Measurements from ENCODE around the gene GRK1. TPM values are rescaled to one million over a fixed set of nuclear protein-coding genes. Genes with fewer than 3 reads are reported as not detected.
"Not testable (repeated sequence)": the region's sequence is repeated elsewhere in the genome, so short reads cannot be mapped to it uniquely, and the experiment has no call there.

GRK1 gene
- total RNA-seq, 1 donor from 2014 or later, result not detected

DNA sequence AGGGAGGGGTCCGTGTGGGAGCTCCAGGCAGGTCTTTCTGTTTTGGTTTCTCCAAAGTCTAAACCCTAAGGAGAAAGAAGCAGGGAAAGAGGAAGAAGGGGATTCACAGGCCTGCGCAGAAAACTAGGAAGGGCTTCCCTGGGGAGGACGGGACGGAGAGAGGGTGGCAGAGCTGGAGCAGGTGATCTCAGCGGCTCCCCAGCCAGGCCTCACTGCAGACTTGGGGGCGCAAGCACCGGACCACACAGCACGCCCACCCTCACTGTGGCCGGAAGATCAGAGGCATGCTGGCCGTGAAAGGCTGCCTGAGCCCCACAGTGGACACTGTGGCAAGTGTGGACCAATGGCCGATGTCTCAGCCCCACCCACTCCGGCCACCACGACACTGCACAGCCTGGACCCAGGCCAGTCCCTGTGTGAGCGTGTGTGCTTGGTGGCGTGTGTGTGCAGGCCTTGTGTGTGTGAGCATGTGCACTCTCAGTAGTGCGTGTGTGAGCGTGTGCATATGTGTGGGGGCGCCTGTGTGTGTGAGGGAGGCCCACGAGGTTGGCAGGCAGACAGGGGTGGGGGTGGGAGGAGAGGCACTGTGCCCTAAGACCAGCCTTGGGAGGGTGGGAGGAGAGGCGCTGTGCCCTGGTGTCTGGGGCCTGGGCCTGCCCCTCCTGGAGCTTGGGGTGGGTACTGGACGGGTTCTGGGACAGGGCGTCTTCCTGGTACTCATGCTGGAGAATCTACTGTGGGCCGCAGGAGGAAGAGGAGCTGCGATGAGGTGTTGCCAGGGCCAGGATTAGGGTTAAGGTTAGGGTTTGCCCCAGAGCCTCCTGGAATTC lies 76.6 kb downstream of the GRK1 start:
- DNase-seq, result no peak

- no peak for DNase-seq
Measured at GRCh38 chr13:113744197-113745000, 77.4 kb downstream of the GRK1 start.

DNA sequence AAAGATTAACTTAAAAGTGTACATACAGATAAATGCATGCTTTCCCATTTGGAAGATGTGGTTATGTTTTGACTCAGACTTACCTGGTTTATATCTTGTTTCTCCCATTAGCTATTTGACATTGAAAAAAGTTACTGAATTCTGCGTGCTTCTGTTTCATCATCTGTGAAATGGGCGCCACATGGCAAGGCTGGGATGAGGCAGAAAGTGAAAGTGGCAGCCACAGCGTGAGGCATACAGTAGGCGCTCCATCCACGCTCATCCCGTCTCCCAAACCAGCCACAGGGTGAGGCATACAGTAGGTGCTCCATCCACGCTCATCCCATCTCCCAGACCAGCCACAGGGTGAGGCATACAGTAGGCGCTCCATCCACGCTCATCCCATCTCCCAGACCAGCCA lies 78.0 kb downstream of the GRK1 start:
- no peak for DNase-seq

- not testable (repeated sequence) for DNase-seq
Measured at GRCh38 chr13:113745500-113746142, 78.6 kb downstream of the GRK1 start.

DNA sequence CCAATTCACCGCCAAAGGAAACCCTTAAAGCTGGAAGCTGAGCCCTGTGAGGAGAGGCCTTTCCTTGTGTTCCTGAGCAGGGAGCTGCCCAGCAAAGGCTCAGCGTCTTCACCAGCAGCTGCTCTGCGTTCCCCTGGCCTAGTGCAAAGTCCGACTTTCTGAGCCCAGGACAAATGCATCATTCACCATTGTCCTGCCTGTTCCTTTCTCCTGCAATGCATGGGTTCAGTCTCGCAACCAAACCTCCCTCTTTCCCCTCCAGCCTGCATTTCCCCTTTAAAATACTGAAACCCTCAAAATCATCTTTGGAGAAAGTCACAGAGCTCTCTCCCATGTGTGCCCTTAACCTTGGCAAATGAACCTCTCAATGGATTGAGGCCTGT lies 79.1 kb downstream of the GRK1 start:
- no peak for DNase-seq

DNA sequence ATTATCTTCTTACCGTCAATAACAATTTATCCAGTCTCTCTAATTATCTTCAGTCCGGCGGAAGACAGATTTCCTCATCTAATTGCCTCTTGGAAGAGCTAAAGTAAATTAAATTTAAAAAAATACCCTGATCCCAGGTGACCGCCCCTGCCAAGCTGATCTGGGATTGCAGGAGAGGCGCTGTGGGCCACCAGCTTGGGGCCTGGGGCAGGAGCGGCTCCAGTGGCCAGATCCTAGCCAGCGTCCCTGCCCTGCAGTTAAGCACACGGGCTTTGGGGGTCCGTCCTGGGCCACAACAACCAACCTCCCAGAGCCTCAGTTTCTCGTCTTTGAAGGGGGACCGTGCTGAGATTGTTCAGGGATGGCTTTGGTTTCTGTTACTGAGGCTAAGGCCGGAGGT lies 79.7 kb downstream of the GRK1 start:
- no peak for DNase-seq

GRCh38 chr13:113747291-113747833 lies 80.3 kb downstream of the GRK1 start:
- no peak for DNase-seq

DNA sequence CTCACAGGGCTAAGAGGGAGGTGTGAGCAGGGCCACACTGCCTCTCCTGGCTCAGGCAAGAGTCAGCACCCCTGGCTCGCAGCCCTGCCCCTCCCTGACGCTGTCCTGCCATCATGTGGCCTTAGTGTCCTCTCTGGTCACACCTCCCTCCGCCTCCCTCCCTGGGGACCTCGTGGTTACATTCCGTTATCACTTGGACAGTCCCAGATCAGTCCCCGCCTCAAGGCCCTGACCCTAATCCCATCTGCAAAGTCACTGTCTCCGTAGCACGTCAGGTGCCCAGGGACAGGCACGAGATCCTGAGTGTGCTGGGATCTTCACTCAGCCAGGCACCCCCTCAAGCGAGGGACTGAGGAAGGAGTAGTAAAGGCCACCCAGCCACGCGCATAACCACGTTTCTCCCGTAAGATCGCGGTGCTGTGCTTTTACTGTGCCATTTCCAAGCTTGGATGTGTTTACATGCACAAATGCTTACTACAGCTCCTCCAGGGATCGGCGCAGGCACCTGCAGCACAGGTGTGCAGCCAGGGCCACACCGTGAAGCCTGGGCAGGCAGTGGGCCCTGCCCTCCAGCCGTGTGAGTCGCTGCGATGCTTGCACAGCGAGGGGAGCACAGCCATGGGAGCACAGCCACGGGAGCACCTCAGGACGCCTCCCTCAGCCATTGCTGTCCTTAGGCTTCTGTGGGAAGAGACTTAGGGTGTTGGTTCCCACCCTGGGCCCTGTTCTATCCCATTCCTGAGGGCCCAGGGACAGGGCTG lies 81.3 kb downstream of the GRK1 start:
- DNase-seq, result no peak

- DNase-seq, result no peak
Measured at GRCh38 chr13:113748862-113749451, 81.9 kb downstream of the GRK1 start.

DNA sequence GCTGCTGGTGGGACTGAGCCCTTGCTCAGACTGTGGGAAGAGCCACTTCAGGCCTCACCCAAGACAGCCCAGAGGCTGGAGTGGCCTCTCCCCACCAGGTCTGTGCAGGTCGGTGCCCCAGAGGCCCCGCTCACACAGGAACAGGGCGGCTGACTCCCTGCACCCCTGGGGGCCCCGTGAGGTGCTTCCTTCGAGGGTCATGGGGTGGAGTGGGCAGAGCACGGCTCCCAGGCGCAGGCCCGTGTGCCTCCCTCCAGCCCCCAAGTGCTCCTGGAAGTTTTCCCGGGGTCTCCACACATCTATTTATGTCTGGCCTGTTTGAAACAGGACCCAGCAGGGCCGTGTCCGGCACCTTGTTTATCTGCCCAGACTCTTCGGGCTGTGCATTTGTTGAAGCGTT lies 82.5 kb downstream of the GRK1 start:
- DNase-seq, result no peak

DNA sequence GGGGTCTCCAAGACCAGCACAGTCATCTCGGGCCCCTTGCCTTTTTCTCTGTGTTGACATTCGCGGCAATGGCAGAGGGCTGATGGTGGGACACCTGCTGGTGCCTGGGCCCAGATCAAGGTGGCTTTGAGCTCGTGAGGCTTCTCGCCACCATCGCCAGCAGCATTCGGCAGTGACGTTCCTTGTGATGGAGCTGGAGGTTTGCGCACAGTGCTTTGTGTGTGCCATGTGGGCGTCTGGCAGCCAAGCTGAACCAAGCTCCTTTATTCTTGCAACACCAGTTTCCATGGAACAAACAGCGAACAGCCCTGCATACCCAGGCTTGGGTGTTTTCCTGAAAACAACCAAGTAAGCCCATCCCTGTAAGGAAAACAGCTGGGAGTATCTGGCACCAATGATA lies 82.9 kb downstream of the GRK1 start:
- no peak for DNase-seq

DNA sequence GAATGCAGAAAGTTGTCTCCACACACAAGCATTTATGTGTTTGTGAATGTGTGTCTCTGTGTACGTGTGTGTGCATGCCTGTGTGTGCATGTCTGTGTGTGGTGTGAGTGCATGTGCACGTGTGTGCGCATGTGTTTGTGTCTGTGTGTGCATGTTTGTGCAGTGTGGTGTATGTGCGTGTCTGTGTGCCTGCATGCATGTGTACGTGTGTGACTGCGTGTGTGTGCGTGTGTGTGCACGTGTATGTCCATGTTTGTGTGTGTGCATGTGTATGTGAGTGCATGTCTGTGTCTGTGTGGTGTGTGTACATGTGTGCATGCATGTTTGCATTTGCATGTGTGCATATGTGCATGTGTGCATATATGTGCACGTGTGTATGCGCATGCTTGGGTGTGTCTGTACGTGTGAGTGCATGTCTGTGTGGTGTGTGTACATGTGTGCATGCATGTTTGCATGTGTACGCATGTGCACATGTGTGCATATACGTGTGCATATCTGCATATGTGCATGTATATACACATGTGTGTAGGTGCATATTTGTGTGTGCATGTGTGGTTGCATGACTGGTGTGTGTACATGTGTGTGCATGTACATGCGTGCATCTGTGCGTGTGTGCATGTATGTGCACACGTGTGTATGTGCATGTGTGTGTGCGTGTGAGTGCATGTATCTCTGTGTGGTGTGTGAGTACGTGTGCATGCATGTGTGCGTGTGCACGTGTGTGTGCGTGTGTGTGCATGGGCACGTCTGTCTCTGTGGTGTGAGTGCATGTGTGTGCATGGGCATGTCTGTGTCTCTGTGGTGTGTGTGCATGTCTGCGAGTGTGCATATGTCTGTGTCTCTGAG lies 83.8 kb downstream of the GRK1 start:
- no peak for DNase-seq

- DNase-seq, result no peak
Measured at GRCh38 chr13:113751491-113751890, 84.5 kb downstream of the GRK1 start.

DNA sequence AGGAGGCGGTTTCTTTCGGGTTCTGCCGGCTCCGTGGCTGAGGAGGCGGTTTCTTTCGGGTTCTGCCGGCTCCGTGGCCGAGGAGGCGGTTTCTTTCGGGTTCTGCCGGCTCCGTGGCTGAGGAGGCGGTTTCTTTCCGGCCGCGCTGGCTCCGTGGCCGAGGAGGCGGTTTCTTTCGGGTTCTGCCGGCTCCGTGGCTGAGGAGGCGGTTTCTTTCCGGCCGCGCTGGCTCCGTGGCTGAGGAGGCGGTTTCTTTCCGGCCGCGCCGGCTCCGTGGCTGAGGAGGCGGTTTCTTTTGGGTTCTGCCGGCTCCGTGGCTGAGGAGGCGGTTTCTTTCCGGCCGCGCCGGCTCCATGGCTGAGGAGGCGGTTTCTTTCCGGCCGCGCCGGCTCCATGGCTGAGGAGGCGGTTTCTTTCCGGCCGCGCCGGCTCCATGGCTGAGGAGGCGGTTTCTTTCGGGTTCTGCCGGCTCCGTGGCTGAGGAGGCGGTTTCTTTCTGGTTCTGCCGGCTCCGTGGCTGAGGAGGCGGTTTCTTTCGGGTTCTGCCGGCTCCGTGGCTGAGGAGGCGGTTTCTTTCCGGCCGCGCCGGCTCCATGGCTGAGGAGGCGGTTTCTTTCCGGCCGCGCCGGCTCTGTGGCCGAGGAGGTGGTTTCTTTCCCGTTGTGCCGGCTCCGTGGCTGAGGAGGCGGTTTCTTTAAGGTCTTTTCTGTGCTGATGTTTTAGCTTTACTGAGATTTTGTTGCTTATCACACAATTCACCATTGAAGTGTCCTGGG lies 85.4 kb downstream of the GRK1 start:
- DNase-seq, result not testable (repeated sequence)

DNA sequence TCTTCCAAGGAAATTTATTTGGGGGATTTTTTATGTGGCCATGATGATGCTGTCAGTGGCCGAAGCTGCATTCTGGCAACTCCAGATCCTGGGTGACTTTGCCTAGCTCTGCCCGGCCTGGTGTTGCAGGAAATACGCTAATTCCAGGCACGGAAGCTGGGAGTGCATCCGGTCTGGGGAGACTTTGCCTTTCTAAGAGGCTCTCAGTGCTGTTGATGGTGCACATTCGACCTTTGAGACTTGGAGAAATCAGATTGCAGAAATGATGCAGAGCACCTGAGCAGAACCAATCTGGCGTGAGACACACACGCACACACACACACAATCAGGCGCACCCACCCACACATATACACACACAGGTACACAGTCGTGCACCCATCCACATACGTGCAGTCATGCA lies 86.2 kb downstream of the GRK1 start:
- DNase-seq, result no peak

- no peak for DNase-seq
Measured at GRCh38 chr13:113754242-113754641, 87.2 kb downstream of the GRK1 start.

DNA sequence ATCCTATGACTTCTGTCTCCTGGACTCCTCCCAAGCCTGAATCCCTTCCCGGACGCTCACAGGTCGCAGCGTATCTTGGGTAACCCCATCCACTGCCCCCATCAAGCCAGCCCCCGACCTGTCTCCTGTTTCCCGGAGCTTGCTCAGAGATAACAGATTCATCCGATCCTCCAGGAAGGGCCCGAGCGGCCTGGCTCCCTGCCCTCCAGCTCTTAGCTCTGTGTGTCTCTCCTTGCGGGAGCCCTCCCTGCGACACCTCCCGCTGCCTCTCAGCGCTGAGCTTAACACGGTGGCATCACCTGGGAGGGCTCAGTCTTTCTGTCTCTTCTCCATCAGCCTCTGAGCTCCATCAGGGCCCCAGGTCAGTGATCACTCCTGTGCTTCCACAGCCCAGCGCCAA lies 87.7 kb downstream of the GRK1 start:
- DNase-seq, result no peak

DNA sequence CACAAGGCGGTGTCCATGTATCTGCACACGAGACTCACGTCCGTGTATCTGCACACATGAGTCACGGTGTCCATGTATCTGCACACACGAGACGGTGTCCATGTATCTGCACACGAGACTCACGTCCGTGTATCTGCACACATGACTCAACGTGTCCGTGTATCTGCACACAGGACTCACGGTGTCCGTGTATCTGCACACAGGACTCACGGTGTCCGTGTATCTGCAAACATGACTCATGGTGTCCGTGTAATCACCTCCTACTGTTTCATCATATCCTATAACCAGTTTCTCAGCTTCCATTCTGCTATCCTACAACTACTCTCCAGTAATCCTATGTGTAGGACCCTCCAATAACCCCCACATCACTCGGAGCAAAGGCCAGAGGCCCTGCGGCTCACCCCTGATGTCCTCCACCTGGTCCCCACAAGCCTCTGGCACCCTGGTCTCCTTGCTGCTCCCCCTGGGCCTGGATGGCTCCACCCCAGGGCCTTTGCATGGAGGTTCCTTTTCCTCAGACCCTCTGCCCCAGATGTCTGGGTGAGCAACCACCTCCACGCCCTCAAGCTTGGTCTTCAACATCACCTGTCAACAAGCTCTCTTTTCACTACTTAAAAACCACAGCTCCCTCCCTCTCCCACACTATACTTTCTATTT lies 89.5 kb downstream of the GRK1 start:
- DNase-seq, result no peak

Data from skin of body (tissue), 2 donors.